KMS-11 (cell line): ENCODE data around the gene PIP4K2B.

Experiments used
- H2AFZ ChIP-seq: fragments of 200-600 bp; sonication (generic); 2 replicates; pipeline ENCODE4 v1.6.1; 2016; ENCODE audit warnings: antibody characterized with exemption, mixed run types, low read depth
- H3K27ac ChIP-seq: fragments of 200-600 bp; sonication (generic); 2 replicates; pipeline ENCODE4 v1.6.1; 2016; ENCODE audit warnings: mild to moderate bottlenecking, mixed run types
- H3K27me3 ChIP-seq: fragments of 200-600 bp; sonication (generic); 2 replicates; pipeline ENCODE4 v1.6.1; 2017; ENCODE audit warnings: mild to moderate bottlenecking, low read depth, mixed run types, moderate library complexity; ENCODE audit not compliant: insufficient read depth
- H3K36me3 ChIP-seq: fragments of 200-600 bp; sonication (generic); 2 replicates; pipeline ENCODE4 v1.6.1; 2017; ENCODE audit warnings: mild to moderate bottlenecking, mixed run types; ENCODE audit not compliant: insufficient read depth
- H3K4me1 ChIP-seq: fragments of 200-600 bp; sonication (generic); 2 replicates; pipeline ENCODE4 v1.6.1; 2016; ENCODE audit warnings: mild to moderate bottlenecking, low read depth, mixed run types; ENCODE audit not compliant: poor library complexity, severe bottlenecking
- H3K4me2 ChIP-seq: fragments of 200-600 bp; sonication (generic); 2 replicates; pipeline ENCODE4 v1.7.0; 2016; ENCODE audit warnings: mild to moderate bottlenecking, mixed run types
- H3K4me3 ChIP-seq: fragments of 200-600 bp; sonication (generic); IDR thresholded peaks from 2 replicates; pipeline ENCODE4 v1.6.1; 2017; ENCODE audit warnings: low read depth, low read length, mixed read lengths; ENCODE audit not compliant: insufficient read depth
- H3K79me2 ChIP-seq: fragments of 200-600 bp; sonication (generic); 2 replicates; pipeline ENCODE4 v1.6.1; 2016; ENCODE audit warnings: low read depth, mixed run types; ENCODE audit not compliant: insufficient read depth
- H3K9ac ChIP-seq: fragments of 200-600 bp; sonication (generic); 2 replicates; pipeline ENCODE4 v1.6.1; 2016; ENCODE audit warnings: mild to moderate bottlenecking, mixed run types
- H4K20me1 ChIP-seq: fragments of 200-600 bp; sonication (generic); 2 replicates; pipeline ENCODE4 v1.6.1; 2016; ENCODE audit warnings: mild to moderate bottlenecking, mixed run types; ENCODE audit not compliant: insufficient read depth
- CTCF ChIP-seq: fragments of 200-600 bp; sonication (generic); conservative IDR thresholded peaks from 2 replicates; pipeline ENCODE4 v1.6.1; 2017; ENCODE audit warnings: low read depth, mild to moderate bottlenecking, antibody characterized with exemption, low read length, moderate library complexity, mixed read lengths

Gene PIP4K2B

GRCh38 chr17:38773258-38773657, 26.1 kb downstream of the PIP4K2B start:
- H4K20me1 ChIP-seq: no peaks in the 10 kb centered on the region
- no peaks in the 10 kb centered on the region for H3K4me1 ChIP-seq
- no peak overlapping the region for H3K9ac ChIP-seq
- H3K4me3 ChIP-seq: no peak overlapping the region
- no peaks in the 10 kb centered on the region for H3K36me3 ChIP-seq
- H3K4me2 ChIP-seq: no peak overlapping the region
- TF ChIP-seq CTCF: no peak
- no peak overlapping the region for H3K27ac ChIP-seq
- H2AFZ ChIP-seq: no peak overlapping the region
- no peaks in the 10 kb centered on the region for H3K79me2 ChIP-seq
- H3K27me3 ChIP-seq: no peaks in the 10 kb centered on the region

DNA sequence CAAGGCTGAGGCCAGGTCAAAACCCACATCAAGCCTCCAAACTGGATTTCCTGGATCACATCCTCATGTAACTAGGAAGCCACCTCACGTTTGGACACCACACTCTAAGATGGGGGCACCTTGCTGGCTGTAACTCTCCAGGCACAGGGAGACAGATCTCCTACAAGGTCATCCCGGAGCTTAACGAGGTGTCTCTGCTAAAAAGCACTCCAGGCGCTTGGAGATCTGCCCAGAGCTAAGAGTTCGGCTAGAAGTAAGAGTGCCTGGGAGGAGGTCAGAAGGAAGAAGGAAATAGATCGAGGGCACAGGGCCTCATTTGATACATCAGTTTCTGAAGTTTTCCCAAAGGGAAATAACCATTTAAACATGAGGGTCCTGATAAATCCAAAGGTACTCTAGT, 30.9 kb downstream of the PIP4K2B start:
- Histone ChIP-seq H3K27ac (no peak overlapping the region), H3K4me1 (no peaks in the 10 kb centered on the region), H4K20me1 (no peaks in the 10 kb centered on the region), H2AFZ (no peak overlapping the region), H3K27me3 (no peaks in the 10 kb centered on the region), H3K4me3 (no peak overlapping the region), H3K36me3 (no peaks in the 10 kb centered on the region), H3K4me2 (no peak overlapping the region), H3K9ac (no peak overlapping the region), H3K79me2 (no peaks in the 10 kb centered on the region)
- TF ChIP-seq CTCF: no peak

DNA sequence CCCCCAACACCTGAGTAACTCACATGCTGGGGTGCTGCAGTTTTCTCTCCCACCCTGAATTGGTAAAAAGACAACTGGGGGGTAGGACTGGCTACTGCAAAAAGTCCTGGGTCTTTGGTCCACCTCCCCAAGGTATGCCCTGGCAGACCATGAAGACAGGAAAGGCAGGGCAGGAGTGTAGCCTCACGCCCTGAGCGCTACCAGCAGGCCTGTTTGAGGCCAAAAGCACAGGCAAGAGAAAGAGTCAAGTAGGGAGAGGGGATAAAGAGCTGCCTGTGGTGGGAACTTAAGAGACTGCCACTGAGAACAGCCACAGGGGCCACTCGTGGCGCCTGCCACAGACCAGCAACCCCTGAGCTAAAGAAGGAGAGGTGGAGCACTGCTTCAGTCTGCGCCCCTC, 33.0 kb downstream of the PIP4K2B start:
- Histone ChIP-seq H2AFZ (no peak overlapping the region), H3K36me3 (no peaks in the 10 kb centered on the region; the same call in 1 of the 2 replicates), H3K9ac (no peak overlapping the region), H3K27me3 (no peaks in the 10 kb centered on the region), H3K27ac (no peak overlapping the region), H3K4me1 (no peaks in the 10 kb centered on the region), H3K4me2 (no peak overlapping the region), H4K20me1 (no peaks in the 10 kb centered on the region), H3K4me3 (no peak overlapping the region), H3K79me2 (no peaks in the 10 kb centered on the region)
- no peak for TF ChIP-seq CTCF

- H3K79me2 ChIP-seq: no peaks in the 10 kb centered on the region; the same call in 1 of the 2 replicates
- no peak overlapping the region for H3K27ac ChIP-seq
- no peaks in the 10 kb centered on the region for H4K20me1 ChIP-seq
- H3K4me1 ChIP-seq: no peaks in the 10 kb centered on the region
- TF ChIP-seq CTCF: no peak
- H3K4me2 ChIP-seq: no peak overlapping the region
- H3K4me3 ChIP-seq: no peak overlapping the region
- H2AFZ ChIP-seq: no peak overlapping the region
- peaks cover 4% of the 10 kb centered on the region; the same call in 1 of the 2 replicates for H3K36me3 ChIP-seq
- H3K9ac ChIP-seq: no peak overlapping the region
- H3K27me3 ChIP-seq: no peaks in the 10 kb centered on the region
Measured at GRCh38 chr17:38762231-38762630, 37.1 kb downstream of the PIP4K2B start.
